Uterus (tissue), 4 donors: ENCODE measurements around the gene DCC. TPM values are rescaled to one million over a fixed set of nuclear protein-coding genes. Genes with fewer than 3 reads are reported as not detected.

Experiments
- DNase-seq, 2 donors: peaks; one replicate each; pipeline ENCODE4 v3.0.0-alpha.2; 2019 to 2020
- H3K27ac ChIP-seq, 2 donors: fragments of 200-600 bp; sonication (generic); 1 replicate in 1 of 2; 2 replicates in 1 of 2; pipeline ENCODE4 v1.5.1; 2016 to 2018
- H3K27me3 ChIP-seq, 2 donors: fragments of 200-600 bp; sonication (generic); one replicate each; pipeline ENCODE4 v1.5.1; 2018 to 2019; ENCODE audit warnings: control low read depth in 1 of 2
- H3K36me3 ChIP-seq, 2 donors: fragments of 200-600 bp; sonication (generic); one replicate each; pipeline ENCODE4 v1.5.1; 2019; ENCODE audit warnings: control low read depth in 1 of 2
- H3K4me1 ChIP-seq, 2 donors: fragments of 200-600 bp; sonication (generic); one replicate each; pipeline ENCODE4 v1.5.1; 2018 to 2019; ENCODE audit warnings: control low read depth in 1 of 2
- H3K4me3 ChIP-seq, 2 donors: fragments of 200-600 bp; sonication (generic); 1 replicate in 1 of 2; 2 replicates in 1 of 2; pipeline ENCODE4 v1.5.1; 2018 to 2019; ENCODE audit warnings: mild to moderate bottlenecking in 1 of 2
- H3K9me3 ChIP-seq, 2 donors: fragments of 200-600 bp; sonication (generic); one replicate each; pipeline ENCODE4 v1.5.1; 2019; ENCODE audit warnings: control low read depth in 1 of 2
- CTCF ChIP-seq, 4 experiments: fragments of 200-600 bp in 2 of 4; fragments of 450-650 bp in 2 of 4; sonication (generic) in 2 of 4; IDR thresholded peaks; one replicate each; pipeline ENCODE4 v1.5.1; 2016 to 2019; ENCODE audit warnings: antibody characterized with exemption in 4 of 4, mild to moderate bottlenecking in 2 of 4, moderate library complexity in 1 of 4
- POLR2A ChIP-seq, 2 donors: fragments of 450-650 bp; IDR thresholded peaks; one replicate each; pipeline ENCODE4 v1.6.1; 2016; ENCODE audit warnings: antibody characterized with exemption in 2 of 2, mild to moderate bottlenecking in 1 of 2, moderate library complexity in 1 of 2
- intact Hi-C: fragments of 100-400 bp; cut with DNase I; formaldehyde crosslinking; loops from one replicate; pipeline ENCODE4 v1.15.1; 2023; ENCODE audit warnings: low total_unique reads
- total RNA-seq, 4 donors: library from RNA; depleted of rRNA in 3 of 4; stranded (reverse); fragments of >200 nt in 3 of 4; gene quantifications; one replicate each; pipeline versions ENCODE4 v1.1.0 to v1.2.4, GENCODE V29; 2014 to 2023
- donor health status: DM: yes; HTN: yes; CAD: no.

DCC gene
- total RNA-seq, 4 donors from 2014 or later = 0.40 to 3.2 TPM; not detected in 2

GRCh38 chr18:52554180-52554579, 214.2 kb downstream of the DCC start:
- no peak for TF ChIP-seq POLR2A (IDR thresholded peaks at IDR 0.05)
- no peak for TF ChIP-seq CTCF (IDR thresholded peaks at IDR 0.05)
- no peaks in the 10 kb centered on the region for H3K4me1 ChIP-seq
- H3K9me3 ChIP-seq = no peaks in the 10 kb centered on the region
- H3K27ac ChIP-seq = no peak overlapping the region
- intact Hi-C loops = no loop called here
- H3K4me3 ChIP-seq = no peak overlapping the region
- DNase-seq = no peak
- H3K36me3 ChIP-seq = no peaks in the 10 kb centered on the region
- H3K27me3 ChIP-seq = no peaks in the 10 kb centered on the region

GRCh38 chr18:52567360-52567759, 227.4 kb downstream of the DCC start:
- no peak for DNase-seq
- intact Hi-C loops = no loop called here
- Histone ChIP-seq H3K27ac (no peak overlapping the region), H3K4me3 (no peak overlapping the region), H3K4me1 (no peaks in the 10 kb centered on the region), H3K9me3 (no peaks in the 10 kb centered on the region), H3K27me3 (no peaks in the 10 kb centered on the region), H3K36me3 (no peaks in the 10 kb centered on the region)
- TF ChIP-seq CTCF (IDR thresholded peaks at IDR 0.05) (no peak), POLR2A (IDR thresholded peaks at IDR 0.05) (no peak)

GRCh38 chr18:52569492-52569891, 229.5 kb downstream of the DCC start:
- Histone ChIP-seq H3K4me1 (no peaks in the 10 kb centered on the region), H3K27ac (no peak overlapping the region), H3K36me3 (no peaks in the 10 kb centered on the region), H3K9me3 (no peaks in the 10 kb centered on the region), H3K27me3 (peaks cover 0 to 3% of the 10 kb centered on the region in 2 donors), H3K4me3 (no peak overlapping the region)
- TF ChIP-seq POLR2A (IDR thresholded peaks at IDR 0.05) = no peak
- intact Hi-C loops = no loop called here
- no peak for DNase-seq

GRCh38 chr18:52570975-52571374, 231.0 kb downstream of the DCC start:
- TF ChIP-seq CTCF (IDR thresholded peaks at IDR 0.05) = no peak
- no peak for TF ChIP-seq POLR2A (IDR thresholded peaks at IDR 0.05)
- DNase-seq = no peak
- Histone ChIP-seq H3K36me3 (no peaks in the 10 kb centered on the region), H3K27ac (no peak overlapping the region), H3K27me3 (peaks cover 0 to 3% of the 10 kb centered on the region in 2 donors), H3K4me1 (no peaks in the 10 kb centered on the region), H3K4me3 (no peak overlapping the region), H3K9me3 (no peaks in the 10 kb centered on the region)
- intact Hi-C loops = no loop called here

- no peak for TF ChIP-seq POLR2A (IDR thresholded peaks at IDR 0.05)
- no peak for TF ChIP-seq CTCF (IDR thresholded peaks at IDR 0.05)
- Histone ChIP-seq H3K4me3 (no peak overlapping the region), H3K36me3 (no peaks in the 10 kb centered on the region), H3K27me3 (peaks cover 0 to 3% of the 10 kb centered on the region in 2 donors), H3K4me1 (no peaks in the 10 kb centered on the region), H3K9me3 (no peaks in the 10 kb centered on the region), H3K27ac (no peak overlapping the region)
- intact Hi-C loops = no loop called here
- DNase-seq = no peak
Observed at GRCh38 chr18:52572036-52573000, 232.3 kb downstream of the DCC start.
